ENCODE results near the gene OSTN. TPM values are rescaled to one million over a fixed set of nuclear protein-coding genes. Genes with fewer than 3 reads are reported as not detected.
A peak's percentile ranks its signal among the peaks of the same experiment; 100 is the strongest.
"Not testable (repeated sequence)": the region's sequence is repeated elsewhere in the genome, so short reads cannot be mapped to it uniquely, and the experiment has no call there.

The OSTN gene
- 1.4 TPM for polyA plus RNA-seq (ENCODE audit: insufficient read length)

GRCh38 chr3:191198932-191199331 lies at the start of gene OSTN:
Gene OSTN, plus strand, starts transcription at chr3:191199241. Its CDS starts 13,292 bp downstream, at chr3:191212533.
- DNase-seq = no peak

GRCh38 chr3:191151653-191152052 lies 47.4 kb upstream of the OSTN start:
- no peak for DNase-seq

- DNase-seq = no peak
These were observed 44.2 kb upstream of the OSTN start for GRCh38 chr3:191154827-191155226.

- DNase-seq = no peak
These were observed 40.8 kb upstream of the OSTN start for GRCh38 chr3:191158247-191158646.

GRCh38 chr3:191158815-191159214 lies 40.2 kb upstream of the OSTN start:
- no peak for DNase-seq

GRCh38 chr3:191165802-191166201 lies 33.2 kb upstream of the OSTN start:
- DNase-seq = no peak

GRCh38 chr3:191166368-191166767 lies 32.7 kb upstream of the OSTN start:
- no peak for DNase-seq

GRCh38 chr3:191169566-191169965 lies 29.5 kb upstream of the OSTN start:
- DNase-seq = peak; percentile 18

- DNase-seq = peak; percentile 4
These were observed 28.9 kb upstream of the OSTN start for GRCh38 chr3:191170097-191170496.

GRCh38 chr3:191175102-191175501 lies 23.9 kb upstream of the OSTN start:
- DNase-seq = no peak

GRCh38 chr3:191176038-191176785 lies 22.8 kb upstream of the OSTN start:
- peak; percentile 2 for DNase-seq

- not testable (repeated sequence) for DNase-seq
These were observed 13.7 kb upstream of the OSTN start for GRCh38 chr3:191185382-191185781.

GRCh38 chr3:191188246-191188645 lies 10.8 kb upstream of the OSTN start:
- not testable (repeated sequence) for DNase-seq

GRCh38 chr3:191192270-191192669 lies 6.8 kb upstream of the OSTN start:
- DNase-seq = not testable (repeated sequence)

- no peak for DNase-seq
These were observed 6.1 kb upstream of the OSTN start for GRCh38 chr3:191192941-191193340.

GRCh38 chr3:191197761-191198306 lies 1.2 kb upstream of the OSTN start:
- no peak for DNase-seq

GRCh38 chr3:191198480-191198879 lies 561 bp upstream of the OSTN start:
- no peak for DNase-seq

- no peak for DNase-seq
These were observed 11.0 kb downstream of the OSTN start for GRCh38 chr3:191210032-191210431.

GRCh38 chr3:191216510-191216909 lies 17.5 kb downstream of the OSTN start:
- DNase-seq = no peak

- no peak for DNase-seq
These were observed 18.3 kb downstream of the OSTN start for GRCh38 chr3:191217301-191217700.

- no peak for DNase-seq
These were observed 21.9 kb downstream of the OSTN start for GRCh38 chr3:191220908-191221307.

GRCh38 chr3:191221638-191222037 lies 22.6 kb downstream of the OSTN start:
- DNase-seq = no peak

GRCh38 chr3:191227541-191227940 lies 28.5 kb downstream of the OSTN start:
- DNase-seq = no peak

- no peak for DNase-seq
These were observed 35.2 kb downstream of the OSTN start for GRCh38 chr3:191234216-191234615.

All from hindlimb muscle (tissue), 1 donor.